Activated CD8-positive, alpha-beta T cell treated with anti-CD3 and anti-CD28 coated beads for 36 hours (primary cell): ENCODE data around the gene FBLN1. TPM values are rescaled to one million over a fixed set of nuclear protein-coding genes. Genes with fewer than 3 reads are reported as not detected.

ENCODE experiments used
- ATAC-seq: fragments of 200-7000 bp; cut with Tn5 transposase; one replicate; pipeline ENCODE4 v1.10.0; 2021; ENCODE audit warnings: mild to moderate bottlenecking, moderate library complexity
- CTCF ChIA-PET: fragments of 350-600 bp; sonication (Branson Sonifier 250); formaldehyde crosslinking; loops from one replicate; lab custom pipeline; 2021; ENCODE audit warnings: antibody characterized with exemption; lab: Charles Lee
- POLR2A ChIA-PET: fragments of 350-600 bp; sonication (Branson Sonifier 250); formaldehyde crosslinking; loops from one replicate; lab custom pipeline; 2021; ENCODE audit warnings: antibody characterized with exemption; lab: Charles Lee
- DNase-seq: peaks from one replicate; pipeline ENCODE4 v3.0.0-alpha.2; 2020
- H3K27ac Mint-ChIP-seq: one replicate; pipeline ENCODE4 v1.8.0; 2021; ENCODE audit warnings: mild to moderate bottlenecking, mixed read lengths
- H3K27me3 Mint-ChIP-seq: one replicate; pipeline ENCODE4 v1.8.0; 2021; ENCODE audit warnings: mixed read lengths
- H3K36me3 Mint-ChIP-seq: one replicate; pipeline ENCODE4 v1.8.0; 2021; ENCODE audit warnings: low read depth, mixed read lengths
- H3K4me1 Mint-ChIP-seq: one replicate; pipeline ENCODE4 v1.8.0; 2021; ENCODE audit warnings: low read depth, mixed read lengths
- H3K4me3 Mint-ChIP-seq: one replicate; pipeline ENCODE4 v1.8.0; 2021; ENCODE audit warnings: mild to moderate bottlenecking, moderate library complexity, mixed read lengths
- H3K9me3 Mint-ChIP-seq: one replicate; pipeline ENCODE4 v1.8.0; 2021; ENCODE audit warnings: mixed read lengths
- intact Hi-C: fragments of 100-400 bp; cut with micrococcal nuclease; formaldehyde crosslinking; loops from one replicate; pipeline ENCODE4 v1.10.0; 2022
- total RNA-seq, 2 experiments: library from RNA; stranded (reverse); gene quantifications; one replicate each; pipeline ENCODE4 v1.2.3, GENCODE V29; 2021
- TF ChIP-seq, protein P1 (sequence below): fragments of 200-600 bp; IDR thresholded peaks from one replicate; pipeline ENCODE4 v1.8.0; 2022; ENCODE audit warnings: antibody characterized with exemption, mild to moderate bottlenecking

The FBLN1 gene
- total RNA-seq, 2 experiments from 2014 or later, result 0.56 TPM; not detected in 1

DNA sequence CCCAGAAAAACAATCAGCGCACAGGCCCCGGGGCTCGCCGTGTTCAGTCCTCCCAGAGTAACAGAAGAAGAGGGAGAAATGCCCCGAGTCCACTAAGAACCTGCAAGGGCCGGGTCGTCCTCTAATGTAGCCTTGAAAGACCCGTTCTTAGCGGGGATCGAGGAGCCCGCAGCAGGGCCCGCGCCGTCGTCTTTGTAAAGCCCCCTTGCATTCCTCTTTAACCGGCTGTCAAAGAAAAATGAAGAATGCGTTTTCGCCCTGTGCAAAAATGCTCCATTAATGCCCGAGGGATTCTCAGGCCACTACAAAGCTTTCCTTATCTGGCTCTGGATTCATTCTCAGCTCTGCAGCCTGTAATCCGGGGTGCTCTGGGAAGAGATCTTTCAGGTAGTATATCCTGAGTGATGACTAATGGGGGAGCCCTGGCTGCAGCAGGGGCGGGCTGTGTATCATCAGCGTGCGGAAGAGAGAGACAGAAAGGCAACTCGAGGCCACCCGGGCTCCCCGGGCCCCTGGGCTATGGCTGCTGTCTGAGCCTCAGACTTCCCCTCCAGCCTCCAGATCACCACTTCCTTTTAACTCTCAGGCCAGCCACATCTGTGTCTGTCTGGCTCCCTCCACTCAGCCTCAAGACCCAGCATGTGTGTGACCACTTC lies 78.2 kb downstream of the FBLN1 start:
- CTCF ChIA-PET, result no interaction called here
- POLR2A ChIA-PET, result no interaction called here
- ATAC-seq (no peak), DNase-seq (no peak)
- Mint-ChIP-seq H3K4me3 (no peak overlapping the region), H3K4me1 (peaks cover 5% of the 10 kb centered on the region), H3K36me3 (no peaks in the 10 kb centered on the region), H3K27me3 (peaks cover 7% of the 10 kb centered on the region), H3K9me3 (peaks cover 2% of the 10 kb centered on the region), H3K27ac (no peak overlapping the region)
- TF ChIP-seq, protein P1, sequence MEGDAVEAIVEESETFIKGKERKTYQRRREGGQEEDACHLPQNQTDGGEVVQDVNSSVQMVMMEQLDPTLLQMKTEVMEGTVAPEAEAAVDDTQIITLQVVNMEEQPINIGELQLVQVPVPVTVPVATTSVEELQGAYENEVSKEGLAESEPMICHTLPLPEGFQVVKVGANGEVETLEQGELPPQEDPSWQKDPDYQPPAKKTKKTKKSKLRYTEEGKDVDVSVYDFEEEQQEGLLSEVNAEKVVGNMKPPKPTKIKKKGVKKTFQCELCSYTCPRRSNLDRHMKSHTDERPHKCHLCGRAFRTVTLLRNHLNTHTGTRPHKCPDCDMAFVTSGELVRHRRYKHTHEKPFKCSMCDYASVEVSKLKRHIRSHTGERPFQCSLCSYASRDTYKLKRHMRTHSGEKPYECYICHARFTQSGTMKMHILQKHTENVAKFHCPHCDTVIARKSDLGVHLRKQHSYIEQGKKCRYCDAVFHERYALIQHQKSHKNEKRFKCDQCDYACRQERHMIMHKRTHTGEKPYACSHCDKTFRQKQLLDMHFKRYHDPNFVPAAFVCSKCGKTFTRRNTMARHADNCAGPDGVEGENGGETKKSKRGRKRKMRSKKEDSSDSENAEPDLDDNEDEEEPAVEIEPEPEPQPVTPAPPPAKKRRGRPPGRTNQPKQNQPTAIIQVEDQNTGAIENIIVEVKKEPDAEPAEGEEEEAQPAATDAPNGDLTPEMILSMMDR, result no peak
- intact Hi-C loops, result no loop called here

GRCh38 chr22:45581549-45582080 lies 78.9 kb downstream of the FBLN1 start:
- CTCF ChIA-PET, result no interaction called here
- intact Hi-C loops, result no loop called here
- TF ChIP-seq, protein P1, result no peak
- no peak overlapping the region for H3K27ac Mint-ChIP-seq
- H3K4me1 Mint-ChIP-seq, result peaks cover 5% of the 10 kb centered on the region
- POLR2A ChIA-PET, result interaction anchor here (0.6 kb wide), 1 partner anchor 116 kb away, joined by 3 read pairs; no protein-coding TSS in a partner anchor
- H3K36me3 Mint-ChIP-seq, result no peaks in the 10 kb centered on the region
- DNase-seq (no peak), ATAC-seq (no peak)
- no peak overlapping the region for H3K4me3 Mint-ChIP-seq
- H3K27me3 Mint-ChIP-seq, result peaks cover 7% of the 10 kb centered on the region
- peaks cover 2% of the 10 kb centered on the region for H3K9me3 Mint-ChIP-seq

GRCh38 chr22:45582236-45582954 lies 79.7 kb downstream of the FBLN1 start:
- DNase-seq, result no peak
- Mint-ChIP-seq H3K36me3 (no peaks in the 10 kb centered on the region), H3K27me3 (peaks cover 6% of the 10 kb centered on the region), H3K4me3 (no peak overlapping the region), H3K27ac (no peak overlapping the region), H3K4me1 (peaks cover 5% of the 10 kb centered on the region), H3K9me3 (peaks cover 2% of the 10 kb centered on the region)
- ATAC-seq, result no peak
- TF ChIP-seq, protein P1, result no peak
- CTCF ChIA-PET, result no interaction called here
- intact Hi-C loops, result no loop called here
- POLR2A ChIA-PET, result no interaction called here

- DNase-seq (no peak), ATAC-seq (no peak)
- Mint-ChIP-seq H3K27ac (no peak overlapping the region), H3K4me1 (peaks cover 5% of the 10 kb centered on the region), H3K9me3 (peaks cover 2% of the 10 kb centered on the region), H3K36me3 (no peaks in the 10 kb centered on the region), H3K4me3 (no peak overlapping the region), H3K27me3 (peaks cover under 1% of the 10 kb centered on the region)
- intact Hi-C loops, result no loop called here
- TF ChIP-seq, protein P1, result no peak
- ChIA-PET CTCF (interaction anchor here (1.1 kb wide), 1 partner anchor 280 kb away, joined by 3 read pairs; no protein-coding TSS in a partner anchor), POLR2A (no interaction called here)
Observed at GRCh38 chr22:45582955-45583320, 80.3 kb downstream of the FBLN1 start.

GRCh38 chr22:45583504-45583903 lies 80.8 kb downstream of the FBLN1 start:
- intact Hi-C loops, result no loop called here
- ChIA-PET POLR2A (no interaction called here), CTCF (interaction anchor here (1.1 kb wide), 1 partner anchor 280 kb away, joined by 3 read pairs; no protein-coding TSS in a partner anchor)
- peaks cover 5% of the 10 kb centered on the region for H3K4me1 Mint-ChIP-seq
- H3K9me3 Mint-ChIP-seq, result peaks cover 2% of the 10 kb centered on the region
- ATAC-seq (peak; percentile 30), DNase-seq (no peak)
- H3K4me3 Mint-ChIP-seq, result no peak overlapping the region
- no peaks in the 10 kb centered on the region for H3K36me3 Mint-ChIP-seq
- TF ChIP-seq, protein P1, result no peak
- peak overlapping the region; percentile 59 for H3K27ac Mint-ChIP-seq
- no peaks in the 10 kb centered on the region for H3K27me3 Mint-ChIP-seq
